Measurements from ENCODE around the gene MELK.
"Not testable (repeated sequence)": the region's sequence is repeated elsewhere in the genome, so short reads cannot be mapped to it uniquely, and the experiment has no call there.

The MELK gene

DNA sequence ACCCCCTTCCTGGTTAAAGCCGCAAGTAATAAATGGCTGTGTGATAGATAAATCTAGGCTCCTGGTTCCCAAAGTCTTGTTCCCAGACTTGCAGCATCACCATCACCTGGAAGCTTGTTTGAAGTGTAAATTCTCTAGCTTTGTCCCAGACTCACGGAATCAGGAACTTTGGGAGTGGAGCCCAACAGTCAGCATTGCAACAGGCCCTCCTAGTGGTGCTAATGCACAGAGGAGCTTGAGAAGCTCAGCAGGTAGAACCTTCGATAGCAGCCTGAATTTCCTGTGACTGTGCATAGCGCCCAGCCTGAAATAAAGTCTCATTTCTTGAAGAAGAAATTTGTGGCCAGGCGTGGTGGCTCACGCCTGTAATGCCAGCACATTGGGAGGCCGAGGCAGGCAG, 30.3 kb upstream of the MELK start:
- Mint-ChIP-seq H3K4me3 (no peak overlapping the region), H3K27me3 (ENCODE audit: low read depth, poor library complexity) (peaks cover 9% of the 10 kb centered on the region), H3K9me3 (no peaks in the 10 kb centered on the region), H3K36me3 (ENCODE audit: low read depth) (no peaks in the 10 kb centered on the region), H3K27ac (no peak overlapping the region), H3K4me1 (no peaks in the 10 kb centered on the region)
- TF ChIP-seq, protein P1, sequence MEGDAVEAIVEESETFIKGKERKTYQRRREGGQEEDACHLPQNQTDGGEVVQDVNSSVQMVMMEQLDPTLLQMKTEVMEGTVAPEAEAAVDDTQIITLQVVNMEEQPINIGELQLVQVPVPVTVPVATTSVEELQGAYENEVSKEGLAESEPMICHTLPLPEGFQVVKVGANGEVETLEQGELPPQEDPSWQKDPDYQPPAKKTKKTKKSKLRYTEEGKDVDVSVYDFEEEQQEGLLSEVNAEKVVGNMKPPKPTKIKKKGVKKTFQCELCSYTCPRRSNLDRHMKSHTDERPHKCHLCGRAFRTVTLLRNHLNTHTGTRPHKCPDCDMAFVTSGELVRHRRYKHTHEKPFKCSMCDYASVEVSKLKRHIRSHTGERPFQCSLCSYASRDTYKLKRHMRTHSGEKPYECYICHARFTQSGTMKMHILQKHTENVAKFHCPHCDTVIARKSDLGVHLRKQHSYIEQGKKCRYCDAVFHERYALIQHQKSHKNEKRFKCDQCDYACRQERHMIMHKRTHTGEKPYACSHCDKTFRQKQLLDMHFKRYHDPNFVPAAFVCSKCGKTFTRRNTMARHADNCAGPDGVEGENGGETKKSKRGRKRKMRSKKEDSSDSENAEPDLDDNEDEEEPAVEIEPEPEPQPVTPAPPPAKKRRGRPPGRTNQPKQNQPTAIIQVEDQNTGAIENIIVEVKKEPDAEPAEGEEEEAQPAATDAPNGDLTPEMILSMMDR (IDR thresholded peaks at IDR 0.05), result no peak
- no peak for DNase-seq

DNA sequence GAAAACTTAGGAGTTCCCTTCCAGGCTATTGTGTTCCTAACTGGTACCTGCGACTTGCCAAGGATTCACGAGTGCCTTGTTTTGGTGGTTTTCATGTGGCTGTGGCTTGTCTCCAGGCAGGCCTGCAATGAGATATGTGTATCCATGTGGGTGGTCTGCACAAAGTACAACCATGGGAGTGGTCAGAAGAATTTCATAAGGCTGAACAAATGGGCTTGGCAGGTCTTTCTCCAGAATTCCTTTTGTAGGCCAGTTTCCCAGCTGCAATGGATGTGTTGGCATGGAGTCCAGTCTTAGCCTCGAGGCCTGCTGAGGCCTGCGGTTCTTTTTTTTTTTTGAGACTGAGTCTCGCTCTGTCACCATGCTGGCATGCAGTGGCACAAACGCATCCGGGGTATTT, 28.8 kb upstream of the MELK start:
- Mint-ChIP-seq H3K27ac (no peak overlapping the region), H3K36me3 (ENCODE audit: low read depth) (no peaks in the 10 kb centered on the region), H3K9me3 (no peaks in the 10 kb centered on the region)

DNA sequence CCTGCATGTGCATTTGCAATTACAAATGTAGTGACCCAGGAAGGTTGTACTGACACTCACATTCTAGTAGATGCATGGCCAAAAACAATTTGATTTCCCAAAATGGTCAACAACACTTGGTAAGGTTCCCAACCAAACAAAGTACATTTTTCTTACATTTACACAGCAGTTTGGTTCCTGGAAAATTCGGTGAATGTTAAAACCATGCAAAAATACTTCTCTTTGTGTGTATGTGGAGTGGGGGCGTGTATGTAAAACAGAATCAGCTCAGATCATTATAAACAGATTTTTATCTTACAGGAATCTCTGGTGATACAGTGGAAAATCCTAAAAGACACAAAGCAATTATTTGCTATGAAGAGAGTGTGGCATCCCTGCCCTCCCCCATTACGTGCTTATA, 25.1 kb upstream of the MELK start:
- peaks cover 8% of the 10 kb centered on the region for H3K27me3 Mint-ChIP-seq (ENCODE audit: low read depth, poor library complexity)
- DNase-seq, result no peak
- TF ChIP-seq, protein P1 (IDR thresholded peaks at IDR 0.05), result no peak

More for the DNA sequence above, 28.8 kb upstream of the MELK start:
- Mint-ChIP-seq H3K4me3 (no peak overlapping the region), H3K4me1 (no peaks in the 10 kb centered on the region), H3K27me3 (ENCODE audit: low read depth, poor library complexity) (peaks cover 12% of the 10 kb centered on the region)
- TF ChIP-seq, protein P1 (IDR thresholded peaks at IDR 0.05), result no peak
- no peak for DNase-seq

DNA sequence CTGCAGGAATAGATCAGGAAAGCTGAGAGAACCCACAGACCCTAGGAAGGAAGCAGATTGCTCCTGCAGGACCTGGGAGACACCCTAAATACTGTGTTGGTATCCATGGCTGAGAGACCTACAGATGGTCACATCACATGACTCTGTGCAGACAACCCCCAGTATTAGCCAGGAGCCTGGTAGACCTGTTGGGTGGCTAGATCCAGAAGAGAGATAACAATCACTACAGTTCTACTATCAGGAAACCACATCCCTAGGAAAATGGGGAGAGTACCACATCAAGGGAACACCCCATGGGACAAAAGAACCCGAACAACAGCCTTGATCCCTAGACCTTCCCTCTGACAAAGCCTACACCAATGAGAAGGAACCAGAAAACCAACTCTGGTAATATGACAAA, 24.2 kb upstream of the MELK start:
- Mint-ChIP-seq H3K4me1 (peaks cover 7% of the 10 kb centered on the region), H3K27me3 (ENCODE audit: low read depth, poor library complexity) (peaks cover 8% of the 10 kb centered on the region), H3K36me3 (ENCODE audit: low read depth) (no peaks in the 10 kb centered on the region), H3K4me3 (no peak overlapping the region), H3K9me3 (no peaks in the 10 kb centered on the region), H3K27ac (peak overlapping the region; percentile 4)
- DNase-seq, result no peak
- TF ChIP-seq, protein P1 (IDR thresholded peaks at IDR 0.05), result no peak

More for the DNA sequence above, 25.1 kb upstream of the MELK start:
- Mint-ChIP-seq H3K9me3 (no peaks in the 10 kb centered on the region), H3K27ac (no peak overlapping the region), H3K4me1 (peaks cover 7% of the 10 kb centered on the region), H3K36me3 (ENCODE audit: low read depth) (no peaks in the 10 kb centered on the region), H3K4me3 (no peak overlapping the region)

DNA sequence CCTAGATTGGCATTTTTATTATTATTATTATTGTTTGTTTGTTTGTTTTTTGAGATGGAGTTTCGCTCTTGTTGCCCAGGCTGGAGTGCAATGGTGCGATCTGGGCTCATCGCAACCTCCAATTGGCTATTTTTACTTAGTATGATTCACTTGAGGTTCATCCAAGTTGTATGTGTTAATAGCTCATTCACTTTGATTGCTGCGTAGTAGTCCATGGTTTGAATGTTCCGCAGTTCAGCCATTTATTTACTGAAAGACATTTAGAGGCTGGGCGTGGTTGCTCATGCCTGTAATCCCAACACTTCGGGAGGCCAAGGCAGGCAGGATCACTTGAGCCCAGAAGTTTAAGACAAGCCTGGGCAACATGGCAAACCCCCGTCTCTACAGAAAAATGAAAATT, 22.6 kb upstream of the MELK start:
- Mint-ChIP-seq H3K27ac (no peak overlapping the region), H3K4me1 (peaks cover 7% of the 10 kb centered on the region), H3K36me3 (ENCODE audit: low read depth) (no peaks in the 10 kb centered on the region), H3K27me3 (ENCODE audit: low read depth, poor library complexity) (peaks cover 3% of the 10 kb centered on the region), H3K9me3 (no peaks in the 10 kb centered on the region), H3K4me3 (no peak overlapping the region)
- no peak for DNase-seq
- TF ChIP-seq, protein P1 (IDR thresholded peaks at IDR 0.05), result no peak

DNA sequence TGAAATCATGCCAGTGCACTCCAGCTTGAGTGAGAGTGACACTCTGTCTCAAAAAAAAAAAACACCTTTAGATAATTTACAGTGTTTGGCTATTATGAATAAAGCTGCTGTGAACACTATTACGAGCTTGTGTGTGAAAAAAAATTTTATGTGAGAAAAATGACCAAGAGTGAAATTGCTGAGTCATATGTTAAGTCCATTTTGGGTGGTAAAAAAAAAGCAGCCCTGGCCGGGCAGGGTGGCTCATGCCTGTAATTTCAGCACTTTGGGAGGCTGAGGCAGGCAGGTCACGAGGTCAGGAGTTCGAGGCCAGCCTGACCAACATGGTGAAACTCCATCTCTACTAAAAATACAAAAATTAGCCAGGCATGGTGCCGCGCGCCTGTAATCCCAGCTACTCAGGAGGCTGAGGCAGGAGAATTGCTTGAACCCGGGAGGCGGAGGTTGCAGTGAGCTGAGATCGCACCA, 22.0 kb upstream of the MELK start:
- H3K9me3 Mint-ChIP-seq; H3K4me3 Mint-ChIP-seq; H3K27ac Mint-ChIP-seq; H3K36me3 Mint-ChIP-seq (ENCODE audit: low read depth); H3K4me1 Mint-ChIP-seq; H3K27me3 Mint-ChIP-seq (ENCODE audit: low read depth, poor library complexity); DNase-seq: not testable (repeated sequence)
